Neural cell (in vitro differentiated cells): ENCODE data around the gene CCDC102A. TPM values are rescaled to one million over a fixed set of nuclear protein-coding genes. Genes with fewer than 3 reads are reported as not detected.

Source experiments
- H2AFZ ChIP-seq: fragments of 200-600, 300-800 bp; sonication (generic), shearing (Covaris generic); 2 replicates; pipeline ENCODE4 v1.6.0; 2014; ENCODE audit warnings: low read depth, mild to moderate bottlenecking, antibody characterized with exemption, low read length, moderate library complexity
- H3F3A ChIP-seq: fragments of 200-600 bp; shearing (Covaris generic); 2 replicates; pipeline ENCODE4 v1.6.1; 2016; ENCODE audit warnings: mild to moderate bottlenecking, moderate library complexity, mixed read lengths, antibody characterized with exemption, low read length; ENCODE audit not compliant: insufficient read depth, poor library complexity, severe bottlenecking
- H3K27ac ChIP-seq: fragments of 200-600, 300-800 bp; sonication (generic), shearing (Covaris generic); 2 replicates; pipeline ENCODE4 v1.5.1; 2014; ENCODE audit warnings: mild to moderate bottlenecking, low read length, moderate library complexity
- H3K27me3 ChIP-seq: fragments of 300-800, 200-600 bp; sonication (generic), shearing (Covaris generic); 2 replicates; pipeline ENCODE4 v1.6.0; 2014; ENCODE audit warnings: mild to moderate bottlenecking, low read depth, low read length, moderate library complexity; ENCODE audit not compliant: insufficient read depth
- H3K36me3 ChIP-seq: fragments of 300-800, 200-600 bp; sonication (generic), shearing (Covaris generic); 2 replicates; pipeline ENCODE4 v1.5.1; 2014; ENCODE audit warnings: mild to moderate bottlenecking, antibody characterized with exemption, low read length, moderate library complexity; ENCODE audit not compliant: insufficient read depth
- H3K4me2 ChIP-seq: fragments of 300-800, 200-600 bp; sonication (generic), shearing (Covaris generic); 2 replicates; pipeline ENCODE4 v1.6.0; 2014; ENCODE audit warnings: mild to moderate bottlenecking, low read length
- H3K4me3 ChIP-seq: fragments of 300-800, 200-600 bp; sonication (generic), shearing (Covaris generic); 2 replicates; pipeline ENCODE4 v1.5.1; 2014; ENCODE audit warnings: mild to moderate bottlenecking, low read length, moderate library complexity
- H3K79me2 ChIP-seq: fragments of 200-600 bp; shearing (Covaris generic); replicated peaks from 2 replicates; pipeline ENCODE4 v1.6.0; 2014; ENCODE audit warnings: mild to moderate bottlenecking, low read length, moderate library complexity; ENCODE audit not compliant: insufficient read depth
- H3K9ac ChIP-seq: fragments of 300-800, 200-600 bp; sonication (generic), shearing (Covaris generic); 2 replicates; pipeline ENCODE4 v1.6.1; 2016; ENCODE audit warnings: mild to moderate bottlenecking, low read length, mixed read lengths
- H3K9me2 ChIP-seq: fragments of 200-600 bp; shearing (Covaris generic); 2 replicates; pipeline ENCODE4 v1.6.1; 2016; ENCODE audit warnings: mild to moderate bottlenecking, low read length, mixed read lengths; ENCODE audit not compliant: insufficient read depth
- H3K9me3 ChIP-seq: fragments of 200-600, 300-800 bp; sonication (generic), shearing (Covaris generic); 2 replicates; pipeline ENCODE4 v1.6.1; 2016; ENCODE audit warnings: mild to moderate bottlenecking, mixed run types, low read length, moderate library complexity, mixed read lengths
- H4K20me1 ChIP-seq: fragments of 200-600 bp; shearing (Covaris generic); 2 replicates; pipeline ENCODE4 v1.6.1; 2016; ENCODE audit warnings: mild to moderate bottlenecking, mixed run types; ENCODE audit not compliant: insufficient read depth
- EP300 ChIP-seq: fragments of 450-650 bp; conservative IDR thresholded peaks from 2 replicates; pipeline ENCODE4 v1.6.1; 2014; ENCODE audit warnings: antibody characterized with exemption, mild to moderate bottlenecking, moderate library complexity; ENCODE audit not compliant: poor library complexity, severe bottlenecking
- EZH2 ChIP-seq: fragments of 200-600, 300-800 bp; shearing (Covaris generic), sonication (generic); IDR thresholded peaks from 2 replicates; pipeline ENCODE4 v1.6.1; 2014; ENCODE audit warnings: antibody characterized with exemption, low read length, borderline replicate concordance, mild to moderate bottlenecking; ENCODE audit not compliant: insufficient read depth, poor library complexity, severe bottlenecking
- MXI1 ChIP-seq: fragments of 450-650 bp; conservative IDR thresholded peaks from 2 replicates; pipeline ENCODE4 v1.6.1; 2014; ENCODE audit warnings: antibody characterized with exemption, mild to moderate bottlenecking; ENCODE audit not compliant: poor library complexity, severe bottlenecking
- POLR2AphosphoS5 ChIP-seq: IDR thresholded peaks from 2 replicates; pipeline ENCODE4 v1.6.1; 2012
- RAD21 ChIP-seq: fragments of 450-650 bp; conservative IDR thresholded peaks from 2 replicates; pipeline ENCODE4 v1.6.1; 2014; ENCODE audit warnings: antibody characterized with exemption, mild to moderate bottlenecking, moderate library complexity
- SMC3 ChIP-seq: fragments of 450-650 bp; conservative IDR thresholded peaks from 2 replicates; pipeline ENCODE4 v1.6.1; 2014; ENCODE audit warnings: antibody characterized with exemption, mild to moderate bottlenecking, moderate library complexity; ENCODE audit not compliant: poor library complexity
- TAF1 ChIP-seq: IDR thresholded peaks from 2 replicates; pipeline ENCODE4 v1.6.1; 2012; ENCODE audit warnings: low read depth
- polyA plus RNA-seq: library from polyadenylated mRNA; depleted of rRNA; stranded (reverse); fragments of >200 nt; gene quantifications from 2 replicates; pipeline ENCODE4 v1.2.3, GENCODE V29; 2014
- TF ChIP-seq, protein P1 (sequence below): fragments of 450-650 bp; IDR thresholded peaks from 2 replicates; pipeline ENCODE4 v1.5.1; 2014; ENCODE audit warnings: antibody characterized with exemption, mild to moderate bottlenecking, moderate library complexity; ENCODE audit not compliant: poor library complexity, severe bottlenecking
- TF ChIP-seq, protein P2 (sequence below): IDR thresholded peaks from 2 replicates; pipeline ENCODE4 v1.6.1; 2012; ENCODE audit warnings: borderline replicate concordance

Gene CCDC102A
- polyA plus RNA-seq, 1 donor from 2014 or later: 0.20 TPM

DNA sequence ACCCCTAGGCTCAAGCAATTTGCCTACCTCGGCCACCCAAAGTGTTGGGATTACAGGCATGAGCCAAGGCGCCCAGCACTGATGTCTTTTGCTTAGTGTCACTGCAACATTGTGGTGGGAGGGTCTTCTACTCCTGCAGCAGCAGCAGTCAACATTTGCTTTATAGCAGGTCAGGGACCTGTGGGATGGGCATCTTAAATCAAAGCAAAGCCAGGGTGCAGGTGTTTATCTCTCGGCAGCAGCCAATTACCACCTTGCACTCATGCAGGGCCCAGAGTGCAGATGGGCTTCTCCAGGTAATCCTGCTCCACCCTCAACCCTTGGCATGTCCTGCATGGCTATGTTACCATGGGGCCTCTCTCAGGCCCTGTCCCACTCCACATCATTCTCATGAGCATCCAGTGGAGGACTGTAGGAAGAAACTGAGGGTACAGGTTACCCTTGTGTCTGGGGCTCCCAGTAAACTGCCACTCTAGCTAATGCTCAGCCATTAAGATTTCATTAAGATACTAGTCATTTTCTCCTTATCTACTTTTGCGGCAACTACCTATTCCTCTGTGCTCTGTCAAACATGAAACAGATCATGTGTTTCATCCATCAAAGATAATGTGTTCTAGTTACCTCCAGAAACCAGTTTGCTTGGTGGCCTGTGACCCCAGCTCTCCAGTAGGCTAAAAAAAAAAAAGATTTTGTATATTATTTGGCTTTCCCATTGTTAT, 22.9 kb upstream of the CCDC102A start:
- Histone ChIP-seq H3F3A (no peaks in the 10 kb centered on the region), H3K9me3 (peaks cover 7% of the 10 kb centered on the region), H3K27me3 (no peaks in the 10 kb centered on the region), H4K20me1 (no peaks in the 10 kb centered on the region), H3K79me2 (no peaks in the 10 kb centered on the region), H3K9ac (no peak overlapping the region), H3K4me3 (no peak overlapping the region), H3K9me2 (no peaks in the 10 kb centered on the region), H3K36me3 (no peaks in the 10 kb centered on the region), H3K27ac (no peak overlapping the region), H2AFZ (no peak overlapping the region), H3K4me2 (no peak overlapping the region)
- TF ChIP-seq MXI1 (no peak), SMC3 (no peak), EP300 (no peak), POLR2AphosphoS5 (no peak), TAF1 (no peak), EZH2 (no peak), RAD21 (no peak)
- TF ChIP-seq, protein P1, sequence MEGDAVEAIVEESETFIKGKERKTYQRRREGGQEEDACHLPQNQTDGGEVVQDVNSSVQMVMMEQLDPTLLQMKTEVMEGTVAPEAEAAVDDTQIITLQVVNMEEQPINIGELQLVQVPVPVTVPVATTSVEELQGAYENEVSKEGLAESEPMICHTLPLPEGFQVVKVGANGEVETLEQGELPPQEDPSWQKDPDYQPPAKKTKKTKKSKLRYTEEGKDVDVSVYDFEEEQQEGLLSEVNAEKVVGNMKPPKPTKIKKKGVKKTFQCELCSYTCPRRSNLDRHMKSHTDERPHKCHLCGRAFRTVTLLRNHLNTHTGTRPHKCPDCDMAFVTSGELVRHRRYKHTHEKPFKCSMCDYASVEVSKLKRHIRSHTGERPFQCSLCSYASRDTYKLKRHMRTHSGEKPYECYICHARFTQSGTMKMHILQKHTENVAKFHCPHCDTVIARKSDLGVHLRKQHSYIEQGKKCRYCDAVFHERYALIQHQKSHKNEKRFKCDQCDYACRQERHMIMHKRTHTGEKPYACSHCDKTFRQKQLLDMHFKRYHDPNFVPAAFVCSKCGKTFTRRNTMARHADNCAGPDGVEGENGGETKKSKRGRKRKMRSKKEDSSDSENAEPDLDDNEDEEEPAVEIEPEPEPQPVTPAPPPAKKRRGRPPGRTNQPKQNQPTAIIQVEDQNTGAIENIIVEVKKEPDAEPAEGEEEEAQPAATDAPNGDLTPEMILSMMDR: no peak
- TF ChIP-seq, protein P2, sequence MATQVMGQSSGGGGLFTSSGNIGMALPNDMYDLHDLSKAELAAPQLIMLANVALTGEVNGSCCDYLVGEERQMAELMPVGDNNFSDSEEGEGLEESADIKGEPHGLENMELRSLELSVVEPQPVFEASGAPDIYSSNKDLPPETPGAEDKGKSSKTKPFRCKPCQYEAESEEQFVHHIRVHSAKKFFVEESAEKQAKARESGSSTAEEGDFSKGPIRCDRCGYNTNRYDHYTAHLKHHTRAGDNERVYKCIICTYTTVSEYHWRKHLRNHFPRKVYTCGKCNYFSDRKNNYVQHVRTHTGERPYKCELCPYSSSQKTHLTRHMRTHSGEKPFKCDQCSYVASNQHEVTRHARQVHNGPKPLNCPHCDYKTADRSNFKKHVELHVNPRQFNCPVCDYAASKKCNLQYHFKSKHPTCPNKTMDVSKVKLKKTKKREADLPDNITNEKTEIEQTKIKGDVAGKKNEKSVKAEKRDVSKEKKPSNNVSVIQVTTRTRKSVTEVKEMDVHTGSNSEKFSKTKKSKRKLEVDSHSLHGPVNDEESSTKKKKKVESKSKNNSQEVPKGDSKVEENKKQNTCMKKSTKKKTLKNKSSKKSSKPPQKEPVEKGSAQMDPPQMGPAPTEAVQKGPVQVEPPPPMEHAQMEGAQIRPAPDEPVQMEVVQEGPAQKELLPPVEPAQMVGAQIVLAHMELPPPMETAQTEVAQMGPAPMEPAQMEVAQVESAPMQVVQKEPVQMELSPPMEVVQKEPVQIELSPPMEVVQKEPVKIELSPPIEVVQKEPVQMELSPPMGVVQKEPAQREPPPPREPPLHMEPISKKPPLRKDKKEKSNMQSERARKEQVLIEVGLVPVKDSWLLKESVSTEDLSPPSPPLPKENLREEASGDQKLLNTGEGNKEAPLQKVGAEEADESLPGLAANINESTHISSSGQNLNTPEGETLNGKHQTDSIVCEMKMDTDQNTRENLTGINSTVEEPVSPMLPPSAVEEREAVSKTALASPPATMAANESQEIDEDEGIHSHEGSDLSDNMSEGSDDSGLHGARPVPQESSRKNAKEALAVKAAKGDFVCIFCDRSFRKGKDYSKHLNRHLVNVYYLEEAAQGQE: no peak

DNA sequence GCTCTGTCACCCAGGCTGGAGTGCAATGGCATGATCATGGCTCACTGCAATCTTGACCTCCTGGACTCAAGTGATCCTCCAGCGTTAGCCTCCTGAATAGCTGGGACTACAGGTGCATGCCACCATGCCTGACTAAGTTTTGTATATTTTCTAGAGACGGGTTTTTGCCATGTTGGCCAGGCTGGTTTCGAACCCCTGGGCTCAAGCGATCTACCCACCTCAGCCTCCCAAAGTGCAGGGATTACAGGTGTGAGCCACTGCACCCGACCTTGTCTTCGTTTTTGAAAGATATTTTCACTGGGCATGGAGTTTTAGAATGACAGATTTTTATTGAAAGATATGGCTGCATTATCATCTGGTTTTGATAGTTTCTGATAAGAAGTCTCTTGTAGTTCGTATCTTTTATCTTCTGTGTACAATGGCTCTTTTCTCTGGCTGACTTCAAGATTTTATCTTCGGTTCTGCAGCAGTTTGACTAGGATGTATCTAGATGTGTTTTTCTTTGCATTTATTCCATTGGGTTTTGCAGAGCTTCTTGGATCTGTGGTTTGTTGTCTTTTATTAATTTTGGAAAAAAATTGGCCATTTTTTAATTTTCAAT, 20.7 kb upstream of the CCDC102A start:
- no peaks in the 10 kb centered on the region for H3K79me2 ChIP-seq
- no peaks in the 10 kb centered on the region for H3K9me2 ChIP-seq
- H3K4me3 ChIP-seq: no peak overlapping the region
- H3K36me3 ChIP-seq: no peaks in the 10 kb centered on the region
- H3K27me3 ChIP-seq: no peaks in the 10 kb centered on the region
- no peak overlapping the region for H3K9ac ChIP-seq
- H3F3A ChIP-seq: no peaks in the 10 kb centered on the region
- H3K4me2 ChIP-seq: no peak overlapping the region
- TF ChIP-seq, protein P2: no peak
- TF ChIP-seq SMC3 (no peak), EZH2 (no peak), EP300 (no peak), TAF1 (no peak), RAD21 (no peak), POLR2AphosphoS5 (no peak), MXI1 (no peak)
- TF ChIP-seq, protein P1: no peak
- no peak overlapping the region for H3K27ac ChIP-seq
- H3K9me3 ChIP-seq: peaks cover 6% of the 10 kb centered on the region
- no peak overlapping the region for H2AFZ ChIP-seq
- H4K20me1 ChIP-seq: no peaks in the 10 kb centered on the region
